ENCODE measurements around the gene AFF3.

The AFF3 gene

DNA sequence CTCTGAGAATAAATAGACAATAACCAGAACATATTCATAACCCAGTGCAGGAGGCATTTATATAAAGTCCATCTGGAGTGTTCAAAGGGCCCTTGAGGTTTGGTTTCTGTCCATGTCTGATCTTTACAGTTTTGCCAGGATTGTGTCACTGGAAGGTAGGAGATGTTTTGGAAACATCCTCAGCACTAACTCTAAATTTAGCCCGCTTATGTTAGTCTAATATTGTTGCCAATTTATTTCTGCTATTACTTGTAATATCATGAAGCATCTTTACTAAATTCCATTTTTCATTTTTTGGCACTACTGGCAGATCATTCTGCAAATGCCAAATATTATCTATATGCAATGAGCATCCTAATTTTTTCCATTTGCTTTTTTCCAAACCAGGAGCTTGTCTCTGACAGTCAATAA is 630.2 kb downstream of the AFF3 start:
- DNase-seq = no peak

GRCh38 chr2:99509387-99509786 is 633.0 kb downstream of the AFF3 start:
- no peak for DNase-seq

- peak; percentile 92 for DNase-seq
These were observed 634.2 kb downstream of the AFF3 start for GRCh38 chr2:99507937-99508818.

- DNase-seq = no peak
These were observed 637.4 kb downstream of the AFF3 start for GRCh38 chr2:99504844-99505584.

DNA sequence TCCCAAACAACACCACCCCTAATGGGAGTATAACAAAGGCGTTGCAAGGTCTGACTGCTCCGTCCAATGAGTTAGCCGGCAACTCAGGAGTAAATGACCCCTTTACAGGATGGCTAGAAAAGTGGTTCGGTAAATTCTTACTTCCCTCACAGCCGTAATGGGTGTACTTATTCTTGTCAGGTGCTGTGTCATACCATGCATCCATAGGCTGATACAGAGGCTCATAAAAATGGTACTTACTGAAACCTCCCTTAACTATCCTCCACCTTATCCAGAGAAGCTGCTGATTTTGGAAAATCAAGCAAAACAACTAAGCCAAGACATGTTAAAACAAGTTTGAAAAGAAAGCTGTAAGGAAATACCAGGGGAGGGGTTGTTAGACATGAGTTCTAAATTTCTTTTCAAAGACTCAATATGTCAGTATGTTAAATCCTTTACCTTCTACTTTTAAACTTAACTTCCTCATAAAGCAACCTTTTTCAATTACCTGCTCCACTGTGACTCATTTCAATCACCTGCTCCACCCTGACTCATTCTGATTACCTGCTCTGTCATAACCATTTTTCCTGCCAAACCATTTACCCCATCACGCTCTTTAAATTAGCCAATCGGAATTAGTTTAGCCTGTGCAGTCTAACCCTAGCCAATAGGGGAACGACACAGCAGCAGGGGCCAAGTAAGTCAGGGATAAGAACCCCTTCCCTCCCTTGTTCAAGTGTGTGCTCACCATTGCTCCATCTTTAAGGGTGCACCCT is 638.6 kb downstream of the AFF3 start:
- peak; percentile 43 for DNase-seq

DNA sequence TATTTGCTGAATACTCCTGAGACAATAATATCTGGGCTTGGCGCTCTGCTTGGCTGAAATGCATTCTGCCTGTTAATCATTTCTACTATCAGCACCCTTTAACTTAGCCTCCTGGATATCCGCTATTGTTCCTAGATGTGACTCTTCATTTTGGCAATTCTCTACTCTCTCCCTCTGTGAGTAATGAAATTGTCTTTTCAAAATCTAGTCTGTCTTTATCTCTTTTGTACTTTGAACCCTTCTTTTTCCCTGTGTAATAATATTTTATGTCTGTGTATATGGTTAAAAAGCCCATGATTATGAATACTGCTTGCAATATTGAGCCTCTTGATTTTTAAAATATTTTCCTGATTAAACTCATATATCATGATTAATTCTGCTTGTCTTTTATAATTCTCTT is 646.4 kb downstream of the AFF3 start:
- no peak for DNase-seq

Data from NCI-H69 (cell line).